ENCODE measurements around the gene HELZ.

DNA sequence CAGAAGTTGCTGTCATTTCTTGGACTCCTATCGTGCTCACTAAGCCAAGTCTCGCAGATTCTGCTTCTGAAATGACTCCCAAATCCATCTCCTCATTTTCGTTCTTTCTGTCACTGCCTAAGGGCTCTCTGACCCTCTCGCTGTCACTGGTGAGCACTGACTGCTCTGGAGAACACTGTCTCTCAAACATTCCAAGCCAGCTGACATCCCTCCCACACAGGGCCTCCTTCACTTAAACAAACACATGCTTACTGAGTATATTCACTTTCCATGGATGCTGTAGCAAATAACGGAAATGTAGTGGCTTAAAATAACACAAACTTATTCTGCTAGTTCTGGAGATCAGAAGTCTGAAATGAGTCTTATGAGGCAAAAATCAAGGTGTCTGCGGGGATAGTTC is 181.9 kb downstream of the HELZ start:
- TF ChIP-seq, protein P1, sequence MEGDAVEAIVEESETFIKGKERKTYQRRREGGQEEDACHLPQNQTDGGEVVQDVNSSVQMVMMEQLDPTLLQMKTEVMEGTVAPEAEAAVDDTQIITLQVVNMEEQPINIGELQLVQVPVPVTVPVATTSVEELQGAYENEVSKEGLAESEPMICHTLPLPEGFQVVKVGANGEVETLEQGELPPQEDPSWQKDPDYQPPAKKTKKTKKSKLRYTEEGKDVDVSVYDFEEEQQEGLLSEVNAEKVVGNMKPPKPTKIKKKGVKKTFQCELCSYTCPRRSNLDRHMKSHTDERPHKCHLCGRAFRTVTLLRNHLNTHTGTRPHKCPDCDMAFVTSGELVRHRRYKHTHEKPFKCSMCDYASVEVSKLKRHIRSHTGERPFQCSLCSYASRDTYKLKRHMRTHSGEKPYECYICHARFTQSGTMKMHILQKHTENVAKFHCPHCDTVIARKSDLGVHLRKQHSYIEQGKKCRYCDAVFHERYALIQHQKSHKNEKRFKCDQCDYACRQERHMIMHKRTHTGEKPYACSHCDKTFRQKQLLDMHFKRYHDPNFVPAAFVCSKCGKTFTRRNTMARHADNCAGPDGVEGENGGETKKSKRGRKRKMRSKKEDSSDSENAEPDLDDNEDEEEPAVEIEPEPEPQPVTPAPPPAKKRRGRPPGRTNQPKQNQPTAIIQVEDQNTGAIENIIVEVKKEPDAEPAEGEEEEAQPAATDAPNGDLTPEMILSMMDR (IDR thresholded peaks at IDR 0.05; ENCODE audit: insufficient read depth, low read depth, low read length) = no peak
- TF ChIP-seq EZH2 (IDR thresholded peaks at IDR 0.05; ENCODE audit: insufficient read depth, low read length) = no peak
